HK-2 (cell line): ENCODE results near the gene MGAT3.
"Not testable (repeated sequence)": the region's sequence is repeated elsewhere in the genome, so short reads cannot be mapped to it uniquely, and the experiment has no call there.

Experiments
- DNase-seq: peaks from one replicate; pipeline ENCODE4 v3.0.0-alpha.2; 2018; ENCODE audit not compliant: unreplicated experiment

Gene MGAT3

GRCh38 chr22:39513791-39514190 is 57.0 kb downstream of the MGAT3 start:
- no peak for DNase-seq

DNA sequence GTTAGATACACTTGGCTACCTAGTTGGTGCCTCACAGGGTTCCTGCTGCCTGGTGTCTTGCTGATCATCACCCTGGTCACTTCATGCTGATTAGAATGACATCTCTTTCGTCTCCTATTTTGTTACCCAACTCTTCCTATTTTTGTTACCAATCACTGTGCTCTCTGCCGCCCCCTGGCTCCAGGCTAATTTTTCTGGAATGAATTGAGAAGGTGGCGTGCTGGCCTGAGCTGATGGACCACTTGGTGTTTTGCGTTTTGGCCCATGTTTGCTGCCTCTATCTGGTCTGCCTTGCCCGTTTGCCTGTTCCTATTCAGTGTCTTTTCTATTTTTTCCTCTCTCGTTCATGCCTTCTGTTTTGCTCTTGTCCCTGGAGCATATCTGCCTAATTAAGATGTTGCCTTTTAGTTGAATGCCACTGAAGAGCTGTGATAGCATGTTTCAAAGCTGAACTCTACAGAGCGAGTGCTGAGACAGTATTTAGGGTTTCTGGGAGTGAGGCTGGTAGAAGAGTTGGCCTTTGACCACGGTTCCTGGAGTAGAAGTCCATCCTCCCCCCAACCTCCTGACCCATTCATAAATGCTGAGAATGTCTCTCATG is 57.7 kb downstream of the MGAT3 start:
- peak; percentile 33 for DNase-seq

GRCh38 chr22:39515266-39516050 is 58.6 kb downstream of the MGAT3 start:
- DNase-seq = no peak

- DNase-seq = no peak
Observed at GRCh38 chr22:39517470-39517869, 60.7 kb downstream of the MGAT3 start.

DNA sequence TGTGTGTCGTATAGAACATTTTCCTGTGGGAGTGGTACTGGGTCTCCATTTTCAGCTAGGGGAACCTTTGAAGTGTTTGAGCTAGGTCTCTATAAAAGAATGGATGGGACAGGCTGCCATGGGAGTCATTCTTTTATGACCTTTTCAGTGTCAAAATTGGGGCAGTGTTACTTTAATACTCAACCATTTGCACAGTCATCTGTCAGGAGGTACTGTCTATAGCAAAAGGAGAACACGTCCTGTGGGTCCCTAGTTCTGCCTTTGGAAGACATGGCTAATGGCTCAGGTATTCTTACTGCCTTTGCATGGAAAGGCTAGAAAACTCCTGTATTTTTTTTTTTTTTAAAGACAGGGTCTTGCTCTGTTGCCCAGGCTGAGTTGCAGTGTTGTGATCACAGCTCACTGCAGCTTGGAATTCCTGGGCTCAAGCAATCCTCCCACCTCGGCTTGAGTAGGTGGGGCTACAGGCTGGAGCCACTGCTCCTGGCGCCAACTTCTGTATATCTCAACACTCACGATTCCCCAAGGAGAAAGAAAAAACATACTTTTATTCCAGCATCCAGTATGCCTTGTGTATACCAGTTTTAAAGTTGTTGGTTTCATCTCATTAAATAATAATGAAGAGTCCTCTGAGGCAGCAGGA is 61.5 kb downstream of the MGAT3 start:
- no peak for DNase-seq

DNA sequence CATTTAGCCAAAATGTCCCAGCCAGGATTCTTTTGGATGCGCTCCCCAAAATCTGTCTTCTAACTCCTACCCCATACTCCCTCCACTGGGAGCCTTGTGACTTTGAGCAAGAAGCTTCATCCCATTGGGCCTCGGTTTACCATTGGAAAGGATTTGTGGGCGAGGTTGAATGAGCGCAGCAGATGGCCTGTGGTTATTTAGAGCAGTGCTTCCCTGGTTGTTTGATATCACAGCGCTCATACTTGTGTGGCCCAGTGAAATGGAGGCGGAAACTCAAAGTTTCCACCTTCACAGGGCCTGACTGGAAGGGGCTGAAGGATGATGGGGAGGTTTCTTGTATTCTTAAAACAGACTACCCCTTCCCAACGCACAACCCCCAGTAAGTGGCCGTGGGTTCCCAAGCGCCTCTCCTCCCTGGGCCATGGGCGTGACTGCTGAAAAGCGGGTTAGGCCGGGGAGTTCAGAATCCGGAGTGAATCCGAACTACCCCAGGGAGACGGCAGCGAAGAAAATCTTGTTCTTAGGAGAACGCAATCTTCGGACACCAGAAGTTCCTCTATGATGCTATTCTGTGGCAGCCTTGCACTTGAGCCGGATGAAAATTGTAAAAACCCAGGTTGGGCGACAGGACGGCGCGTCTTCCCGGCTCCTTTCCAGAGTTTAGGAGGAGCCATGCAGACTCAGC is 62.3 kb downstream of the MGAT3 start:
- no peak for DNase-seq

DNA sequence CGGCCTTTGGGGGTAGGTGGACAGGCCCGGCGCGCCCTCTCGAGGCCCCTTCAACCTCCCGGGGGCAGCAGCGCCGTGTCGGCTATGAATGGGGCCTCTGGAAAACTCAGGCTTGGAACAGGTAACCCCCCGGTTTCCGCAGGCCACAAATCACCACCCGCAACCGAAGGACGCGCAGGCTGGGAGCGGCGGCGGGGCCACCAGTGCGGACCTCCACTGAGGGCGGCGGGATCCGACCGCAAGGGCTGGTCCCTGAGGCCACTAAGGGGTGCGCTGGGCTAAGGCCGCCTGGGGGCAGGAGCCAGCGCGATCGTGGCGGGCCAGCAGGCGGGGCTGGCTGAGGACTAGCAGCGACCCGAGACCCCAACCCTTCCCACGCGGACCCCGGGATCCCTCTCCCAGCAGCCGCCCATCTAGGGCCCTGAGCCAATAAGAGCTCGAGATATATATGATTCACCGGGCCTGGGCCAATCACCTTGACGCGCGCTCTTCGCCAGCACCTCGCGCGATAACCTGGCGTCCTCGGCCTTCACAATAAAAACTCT is 62.9 kb downstream of the MGAT3 start:
- DNase-seq = peak; percentile 95

DNA sequence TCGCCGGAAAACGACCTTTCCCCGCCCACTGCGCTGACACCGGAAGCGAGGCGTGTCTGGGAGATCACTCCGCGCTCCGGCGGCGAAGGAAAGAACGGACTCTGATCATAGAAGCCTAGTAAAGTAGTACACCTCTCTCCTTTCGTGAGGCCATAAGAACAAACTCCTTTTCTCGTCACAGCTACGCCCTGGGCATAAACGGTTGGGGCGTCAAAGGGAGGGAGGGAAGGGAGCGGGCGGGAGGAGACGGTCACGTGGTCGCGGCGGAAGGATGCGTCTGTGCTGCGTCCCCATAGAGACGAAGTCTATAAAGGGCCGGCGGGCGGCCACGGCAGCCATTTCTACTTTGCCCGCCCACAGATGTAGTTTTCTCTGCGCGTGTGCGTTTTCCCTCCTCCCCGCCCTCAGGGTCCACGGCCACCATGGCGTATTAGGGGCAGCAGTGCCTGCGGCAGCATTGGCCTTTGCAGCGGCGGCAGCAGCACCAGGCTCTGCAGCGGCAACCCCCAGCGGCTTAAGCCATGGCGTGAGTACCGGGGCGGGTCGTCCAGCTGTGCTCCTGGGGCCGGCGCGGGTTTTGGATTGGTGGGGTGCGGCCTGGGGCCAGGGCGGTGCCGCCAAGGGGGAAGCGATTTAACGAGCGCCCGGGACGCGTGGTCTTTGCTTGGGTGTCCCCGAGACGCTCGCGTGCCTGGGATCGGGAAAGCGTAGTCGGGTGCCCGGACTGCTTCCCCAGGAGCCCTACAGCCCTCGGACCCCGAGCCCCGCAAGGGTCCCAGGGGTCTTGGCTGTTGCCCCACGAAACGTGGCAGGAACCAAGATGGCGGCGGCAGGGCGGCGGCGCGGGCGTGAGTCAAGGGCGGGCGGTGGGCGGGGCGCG is 63.7 kb downstream of the MGAT3 start, which contains the start of gene ATF4:
TSS of gene ATF4 (plus strand) at position 337 of the 880 bp plus-strand sequence. CDS start 884 bp downstream, outside the sequence.
- DNase-seq = peak; percentile 86

DNA sequence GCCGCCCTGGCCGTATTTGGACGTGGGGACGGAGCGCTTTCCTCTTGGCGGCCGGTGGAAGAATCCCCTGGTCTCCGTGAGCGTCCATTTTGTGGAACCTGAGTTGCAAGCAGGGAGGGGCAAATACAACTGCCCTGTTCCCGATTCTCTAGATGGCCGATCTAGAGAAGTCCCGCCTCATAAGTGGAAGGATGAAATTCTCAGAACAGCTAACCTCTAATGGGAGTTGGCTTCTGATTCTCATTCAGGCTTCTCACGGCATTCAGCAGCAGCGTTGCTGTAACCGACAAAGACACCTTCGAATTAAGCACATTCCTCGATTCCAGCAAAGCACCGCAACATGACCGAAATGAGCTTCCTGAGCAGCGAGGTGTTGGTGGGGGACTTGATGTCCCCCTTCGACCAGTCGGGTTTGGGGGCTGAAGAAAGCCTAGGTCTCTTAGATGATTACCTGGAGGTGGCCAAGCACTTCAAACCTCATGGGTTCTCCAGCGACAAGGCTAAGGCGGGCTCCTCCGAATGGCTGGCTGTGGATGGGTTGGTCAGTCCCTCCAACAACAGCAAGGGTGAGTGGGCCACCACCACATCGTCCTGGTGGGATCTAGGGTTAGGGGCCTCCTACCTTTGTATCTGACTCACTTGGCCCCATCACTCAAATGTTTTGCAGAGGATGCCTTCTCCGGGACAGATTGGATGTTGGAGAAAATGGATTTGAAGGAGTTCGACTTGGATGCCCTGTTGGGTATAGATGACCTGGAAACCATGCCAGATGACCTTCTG is 64.5 kb downstream of the MGAT3 start:
- not testable (repeated sequence) for DNase-seq

GRCh38 chr22:39522091-39522490 is 65.3 kb downstream of the MGAT3 start:
- not testable (repeated sequence) for DNase-seq

DNA sequence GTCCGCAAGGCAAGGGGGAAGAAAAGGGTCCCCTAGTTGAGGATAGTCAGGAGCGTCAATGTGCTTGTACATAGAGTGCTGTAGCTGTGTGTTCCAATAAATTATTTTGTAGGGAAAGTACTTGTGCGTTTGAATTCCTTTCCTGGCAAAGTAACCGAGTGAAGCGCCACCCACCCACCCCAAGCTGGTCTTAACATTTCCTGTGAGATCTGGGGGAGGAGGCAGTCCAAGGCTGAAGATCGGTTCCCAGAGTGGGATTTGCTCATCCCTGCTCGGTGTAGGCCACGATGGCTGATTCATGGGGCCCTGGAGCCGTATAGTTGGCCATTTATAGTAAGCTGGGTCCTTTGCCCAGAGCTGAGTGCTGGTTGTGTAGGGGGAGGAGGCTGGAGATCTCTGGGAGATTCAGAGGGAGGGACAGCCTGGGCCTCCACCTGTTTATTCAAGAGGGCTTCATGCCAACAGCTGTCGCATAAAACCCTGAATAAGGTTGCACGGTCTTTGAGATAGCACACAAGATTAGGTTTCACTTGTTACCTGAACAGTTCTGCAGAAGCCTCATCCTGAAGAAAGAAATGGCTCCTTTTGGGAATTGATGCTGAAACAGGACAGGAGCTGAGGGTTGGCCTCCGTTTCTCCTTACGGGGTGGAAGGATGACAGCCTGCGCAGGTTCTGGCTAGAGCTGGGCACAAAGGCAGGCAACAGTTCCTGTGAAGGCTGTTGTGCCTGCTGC is 65.9 kb downstream of the MGAT3 start:
- peak; percentile 52 for DNase-seq

GRCh38 chr22:39524089-39524752 is 67.4 kb downstream of the MGAT3 start:
- no peak for DNase-seq

GRCh38 chr22:39524753-39525657 is 68.2 kb downstream of the MGAT3 start:
- DNase-seq = no peak

- DNase-seq = no peak
Observed at GRCh38 chr22:39525658-39525975, 68.8 kb downstream of the MGAT3 start.

DNA sequence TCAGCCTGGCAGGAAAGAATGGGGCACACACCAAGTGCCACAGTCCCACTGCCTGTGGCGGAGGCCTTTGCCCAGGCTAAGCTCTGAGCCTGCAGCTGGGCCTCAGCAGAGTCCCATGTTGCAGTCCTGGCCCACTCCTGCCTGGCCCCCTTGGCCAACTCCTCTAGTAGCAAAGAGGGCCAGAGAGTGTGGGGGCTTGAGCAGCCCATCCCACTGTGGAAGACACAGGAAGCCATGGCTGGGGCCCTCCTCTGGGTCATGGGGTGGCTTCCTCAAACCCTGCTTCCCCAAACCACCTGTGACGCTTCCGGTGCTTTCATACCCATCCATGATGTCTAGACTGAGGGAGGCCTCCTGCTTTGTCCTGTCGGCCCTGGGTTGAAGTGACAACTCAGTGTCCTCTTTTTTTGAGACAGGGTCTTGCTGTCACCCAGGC is 69.9 kb downstream of the MGAT3 start:
- DNase-seq = no peak

GRCh38 chr22:39527481-39527961 is 70.7 kb downstream of the MGAT3 start:
- DNase-seq = no peak

GRCh38 chr22:39528080-39528661 is 71.4 kb downstream of the MGAT3 start:
- DNase-seq = no peak
